IMR-90 (cell line): ENCODE data around the gene DERL3. TPM values are rescaled to one million over a fixed set of nuclear protein-coding genes. Genes with fewer than 3 reads are reported as not detected.

ENCODE experiments used
- ATAC-seq: fragments of 200-7000 bp; cut with Tn5 transposase; 2 replicates; pipeline ENCODE4 v1.9.1; 2020; ENCODE audit warnings: low read depth, mild to moderate bottlenecking, moderate library complexity
- BruUV-seq: library from RNA; stranded (reverse); fragments of 400-500 nt; replicated peaks from 2 replicates; lab custom pipeline; 2021; lab: Mats Ljungman, UMichigan
- CTCF ChIA-PET: fragments of 300-600 bp; formaldehyde crosslinking; extraction: SDS; loops from one replicate; lab custom pipeline; 2021; ENCODE audit warnings: antibody characterized with exemption; lab: Yijun Ruan, JAX
- POLR2A ChIA-PET: fragments of 300-600 bp; sonication (Branson Sonifier 250); formaldehyde crosslinking; loops from one replicate; lab custom pipeline; 2022; ENCODE audit warnings: antibody characterized with exemption; ENCODE audit not compliant: unreplicated experiment; lab: Charles Lee
- DNase-seq: peaks from one replicate; pipeline ENCODE4 v3.0.0; 2013
- H2AFZ ChIP-seq: replicated peaks from 2 replicates; pipeline ENCODE3; 2013; ENCODE audit warnings: low read length, mild to moderate bottlenecking; ENCODE audit not compliant: poor library complexity
- H2AK5ac ChIP-seq: 2 replicates; pipeline ENCODE4 v1.6.1; 2013; ENCODE audit warnings: low read depth, low read length, inconsistent platforms
- H2AK9ac ChIP-seq: replicated peaks from 2 replicates; pipeline ENCODE3; 2013; ENCODE audit warnings: mild to moderate bottlenecking, low read depth, low read length, moderate library complexity; ENCODE audit not compliant: poor library complexity
- H2BK120ac ChIP-seq: 2 replicates; pipeline ENCODE4 v1.6.1; 2013; ENCODE audit warnings: low read depth, low read length, inconsistent platforms
- H2BK15ac ChIP-seq: 3 replicates; pipeline ENCODE4 v1.6.1; 2013; ENCODE audit warnings: low read depth, low read length, inconsistent platforms
- H2BK20ac ChIP-seq: 2 replicates; pipeline ENCODE4 v1.6.1; 2013; ENCODE audit warnings: low read depth, mild to moderate bottlenecking, inconsistent platforms, low read length, moderate library complexity
- H2BK5ac ChIP-seq: 2 replicates; pipeline ENCODE4 v1.6.1; 2013; ENCODE audit warnings: mild to moderate bottlenecking, low read depth, low read length, inconsistent platforms; ENCODE audit not compliant: poor library complexity, severe bottlenecking
- H3K14ac ChIP-seq: replicated peaks from 2 replicates; pipeline ENCODE4 v1.6.1; 2013; ENCODE audit warnings: low read depth, low read length, inconsistent platforms
- H3K18ac ChIP-seq: 2 replicates; pipeline ENCODE4 v1.6.1; 2013; ENCODE audit warnings: low read depth, low read length, control low read depth
- H3K23ac ChIP-seq: 2 replicates; pipeline ENCODE4 v1.6.1; 2013; ENCODE audit warnings: low read depth, low read length, inconsistent platforms
- H3K27ac ChIP-seq: 2 replicates; pipeline ENCODE4 v1.5.1; 2013; ENCODE audit warnings: mild to moderate bottlenecking, control low read depth, low read length; ENCODE audit not compliant: insufficient read depth
- H3K27me3 ChIP-seq: 2 replicates; pipeline ENCODE4 v1.6.1; 2013; ENCODE audit warnings: low read length; ENCODE audit not compliant: control insufficient read depth, insufficient read depth
- H3K36me3 ChIP-seq: 2 replicates; pipeline ENCODE4 v1.6.1; 2013; ENCODE audit warnings: low read length, mixed read lengths; ENCODE audit not compliant: control insufficient read depth, insufficient read depth
- H3K4ac ChIP-seq: 2 replicates; pipeline ENCODE4 v1.6.1; 2013; ENCODE audit warnings: low read depth, low read length, inconsistent platforms
- H3K4me1 ChIP-seq: 2 replicates; pipeline ENCODE4 v1.6.1; 2013; ENCODE audit warnings: low read length, mixed read lengths; ENCODE audit not compliant: control insufficient read depth, insufficient read depth
- H3K4me2 ChIP-seq: 2 replicates; pipeline ENCODE4 v1.6.1; 2013; ENCODE audit warnings: low read depth, mild to moderate bottlenecking, control low read depth, low read length, moderate library complexity
- H3K4me3 ChIP-seq: 2 replicates; pipeline ENCODE4 v1.5.1; 2013; ENCODE audit warnings: low read depth, mild to moderate bottlenecking, control low read depth, low read length, moderate library complexity; ENCODE audit not compliant: insufficient read depth
- H3K56ac ChIP-seq: 2 replicates; pipeline ENCODE4 v1.6.1; 2013; ENCODE audit warnings: low read length, inconsistent platforms; ENCODE audit not compliant: insufficient read depth; ENCODE audit errors: extremely low read depth
- H3K79me1 ChIP-seq, 2 experiments: 2 replicates each; pipeline ENCODE4 v1.6.1; 2013; ENCODE audit warnings: low read length in 2 of 2, inconsistent platforms in 1 of 2, low read depth in 1 of 2
- H3K9ac ChIP-seq: 2 replicates; pipeline ENCODE4 v1.6.1; 2013; ENCODE audit warnings: low read depth, low read length, control low read depth
- H3K9me1 ChIP-seq: 2 replicates; pipeline ENCODE4 v1.6.1; 2013; ENCODE audit warnings: low read length, inconsistent platforms; ENCODE audit not compliant: insufficient read depth
- H3K9me3 ChIP-seq: 2 replicates; pipeline ENCODE4 v1.6.1; 2013; ENCODE audit warnings: low read length; ENCODE audit not compliant: control insufficient read depth, insufficient read depth
- H4K20me1 ChIP-seq: 2 replicates; pipeline ENCODE4 v1.6.1; 2013; ENCODE audit warnings: low read length, inconsistent platforms; ENCODE audit not compliant: insufficient read depth
- H4K5ac ChIP-seq: 2 replicates; pipeline ENCODE4 v1.6.1; 2013; ENCODE audit warnings: mild to moderate bottlenecking, low read depth, low read length, control low read depth
- H4K8ac ChIP-seq, 2 experiments: 2 replicates each; pipeline ENCODE4 v1.6.1; 2013; ENCODE audit warnings: low read depth in 2 of 2, low read length in 2 of 2, control low read depth in 1 of 2, inconsistent platforms in 1 of 2
- H4K91ac ChIP-seq: 2 replicates; pipeline ENCODE4 v1.6.1; 2013; ENCODE audit warnings: low read depth, low read length, inconsistent platforms; ENCODE audit not compliant: insufficient read depth
- BHLHE40 ChIP-seq: fragments of 150-350 bp; IDR thresholded peaks from 2 replicates; pipeline ENCODE4 v1.6.1; 2016; ENCODE audit warnings: mild to moderate bottlenecking, low read depth, low read length
- CEBPB ChIP-seq: IDR thresholded peaks from 2 replicates; pipeline ENCODE4 v1.6.1; 2012; ENCODE audit warnings: low read depth, low read length, improper control_type of control experiment
- CHD1 ChIP-seq: IDR thresholded peaks from 2 replicates; pipeline ENCODE4 v1.6.1; 2012; ENCODE audit warnings: low read depth, low read length, improper control_type of control experiment
- ELK1 ChIP-seq: fragments of 150-350 bp; IDR thresholded peaks from 2 replicates; pipeline ENCODE4 v1.6.1; 2016; ENCODE audit warnings: low read depth, mild to moderate bottlenecking, low read length, moderate library complexity, borderline replicate concordance
- FOS ChIP-seq: fragments of 150-350 bp; IDR thresholded peaks from 2 replicates; pipeline ENCODE4 v1.6.1; 2016; ENCODE audit warnings: low read depth, low read length
- NFE2L2 ChIP-seq: fragments of 150-350 bp; IDR thresholded peaks from 2 replicates; pipeline ENCODE4 v1.6.1; 2016; ENCODE audit warnings: low read depth, mild to moderate bottlenecking, low read length
- POLR2A ChIP-seq: IDR thresholded peaks from 2 replicates; pipeline ENCODE4 v1.6.1; 2012; ENCODE audit warnings: mild to moderate bottlenecking, low read depth, low read length
- RCOR1 ChIP-seq: IDR thresholded peaks from 2 replicates; pipeline ENCODE4 v1.6.1; 2012; ENCODE audit warnings: mild to moderate bottlenecking, low read length, improper control_type of control experiment; ENCODE audit not compliant: insufficient replicate concordance
- SMC3 ChIP-seq: fragments of 150-350 bp; IDR thresholded peaks from 2 replicates; pipeline ENCODE4 v1.6.1; 2016; ENCODE audit warnings: low read depth, mild to moderate bottlenecking, antibody characterized with exemption, low read length, moderate library complexity
- WGBS, 2 experiments: methylation state at CpG; one replicate each; pipeline versions ENCODE4 v1.1.5 to v1.1.7; 2013; ENCODE audit warnings: missing lambda C conversion rate in 2 of 2; ENCODE audit not compliant: insufficient read length in 1 of 2; ENCODE audit errors: extremely low coverage in 2 of 2; 5-methylcytosine and 5-hydroxymethylcytosine counted together
- dilution Hi-C: fragments of 300-500 bp; cut with HindIII; formaldehyde crosslinking; loops from one replicate; pipeline ENCODE4 v1.14.3; 2018; ENCODE audit warnings: low sequenced_read_pairs; ENCODE audit not compliant: unreplicated experiment
- in situ Hi-C: fragments of 300-500 bp; cut with MboI; formaldehyde crosslinking; loops from 3 replicates; pipeline ENCODE4 v1.14.3; 2019; ENCODE audit warnings: low sequenced_read_pairs, inconsistent platforms, mixed read lengths
- intact Hi-C: fragments of 100-400 bp; cut with micrococcal nuclease; formaldehyde crosslinking; loops from 2 replicates; pipeline ENCODE4 v1.10.0; 2022
- polyA plus RNA-seq, 3 experiments: library from polyadenylated mRNA; depleted of rRNA; stranded (reverse); fragments of >200 nt; gene quantifications; 2 replicates each; pipeline ENCODE4 v1.2.3, GENCODE V29; 2012; ENCODE audit warnings: low replicate concordance in 1 of 3
- total RNA-seq: library from RNA; depleted of rRNA; stranded (reverse); fragments of >200 nt; gene quantifications from 2 replicates; pipeline ENCODE4 v1.2.3, GENCODE V29; 2012

Gene DERL3
- total and polyA plus RNA-seq, 2 of the 4 experiments (the other 2 are of a cell fraction) = 0.18 to 0.62 TPM

- Histone ChIP-seq H2BK15ac (no peak overlapping the region), H2BK120ac (no peak overlapping the region), H3K9ac (no peak overlapping the region), H3K79me1 (no peaks in the 10 kb centered on the region), H2BK20ac (no peak overlapping the region), H4K8ac (no peak overlapping the region), H3K9me3 (no peaks in the 10 kb centered on the region), H2AK5ac (no peak overlapping the region; the same call in 1 of the 2 replicates), H3K14ac (no peak overlapping the region), H3K4me3 (no peak overlapping the region), H4K5ac (no peak overlapping the region), H3K18ac (no peak overlapping the region), H3K36me3 (peaks cover 3% of the 10 kb centered on the region; the same call in 1 of the 2 replicates), H2AK9ac (no peak overlapping the region), H3K56ac (no peak overlapping the region), H3K23ac (no peak overlapping the region), H4K20me1 (no peaks in the 10 kb centered on the region; the same call in 1 of the 2 replicates), H3K9me1 (no peaks in the 10 kb centered on the region), H3K4me2 (no peak overlapping the region), H2BK5ac (no peak overlapping the region), H4K91ac (no peak overlapping the region), H3K4me1 (peaks cover 17% of the 10 kb centered on the region), H3K4ac (no peak overlapping the region), H2AFZ (no peak overlapping the region), H3K27me3 (no peaks in the 10 kb centered on the region; the same call in 1 of the 2 replicates), H3K27ac (no peak overlapping the region)
- DNase-seq (no peak), ATAC-seq (no peak)
- no TSS peak for BruUV-seq
- CTCF ChIA-PET = no interaction called here
- intact Hi-C loops = no loop called here
- POLR2A ChIA-PET = no interaction called here
- in situ Hi-C loops = loop anchor here (10.0 kb wide), 1 partner anchor 317 kb away; no protein-coding TSS in a partner anchor
- 55% methylated on average over 2 of the region's 20 CpGs; no CpG with 5 or more reads in 1 of the 2 experiments for WGBS, 2 experiments
- no peak for TF ChIP-seq NFE2L2
- no peak for TF ChIP-seq SMC3
- TF ChIP-seq ELK1 = no peak
- TF ChIP-seq FOS = no peak
- TF ChIP-seq POLR2A = no peak
- TF ChIP-seq CHD1 = no peak
- TF ChIP-seq BHLHE40 = no peak
- no peak for TF ChIP-seq CEBPB
- TF ChIP-seq RCOR1 = no peak
- dilution Hi-C loops = no loop called here
Observed at GRCh38 chr22:23841736-23842445, 3.1 kb upstream of the DERL3 start.
